ENCODE measurements around the gene KCNRG.
A peak's percentile ranks its signal among the peaks of the same experiment; 100 is the strongest.
"Not testable (repeated sequence)": the region's sequence is repeated elsewhere in the genome, so short reads cannot be mapped to it uniquely, and the experiment has no call there.

KCNRG gene, protein sequence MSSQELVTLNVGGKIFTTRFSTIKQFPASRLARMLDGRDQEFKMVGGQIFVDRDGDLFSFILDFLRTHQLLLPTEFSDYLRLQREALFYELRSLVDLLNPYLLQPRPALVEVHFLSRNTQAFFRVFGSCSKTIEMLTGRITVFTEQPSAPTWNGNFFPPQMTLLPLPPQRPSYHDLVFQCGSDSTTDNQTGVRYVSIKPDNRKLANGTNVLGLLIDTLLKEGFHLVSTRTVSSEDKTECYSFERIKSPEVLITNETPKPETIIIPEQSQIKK

DNA sequence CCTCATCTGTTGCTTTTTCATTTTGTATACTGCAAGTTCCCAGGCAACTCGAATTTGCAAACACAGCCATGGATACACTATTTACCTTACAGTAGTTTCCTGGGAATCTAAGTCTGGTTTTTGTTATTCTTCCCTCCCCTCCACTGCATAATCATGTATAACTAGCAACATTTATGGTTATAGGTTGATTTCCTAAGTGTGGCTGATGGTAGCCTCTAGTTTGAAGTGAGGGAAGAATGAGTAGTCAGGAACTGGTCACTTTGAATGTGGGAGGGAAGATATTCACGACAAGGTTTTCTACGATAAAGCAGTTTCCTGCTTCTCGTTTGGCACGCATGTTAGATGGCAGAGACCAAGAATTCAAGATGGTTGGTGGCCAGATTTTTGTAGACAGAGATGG is at the start of gene KCNRG:
Gene KCNRG, plus strand, starts transcription at position 187 of the 400 bp plus-strand sequence. Its CDS starts 50 bp downstream, at position 237.
- DNase-seq (ENCODE audit: low read depth in 2 of 2), result no peak

- no peak for DNase-seq (ENCODE audit: low read depth in 2 of 2)
These were observed 47.8 kb upstream of the KCNRG start for GRCh38 chr13:49967456-49967855.

DNA sequence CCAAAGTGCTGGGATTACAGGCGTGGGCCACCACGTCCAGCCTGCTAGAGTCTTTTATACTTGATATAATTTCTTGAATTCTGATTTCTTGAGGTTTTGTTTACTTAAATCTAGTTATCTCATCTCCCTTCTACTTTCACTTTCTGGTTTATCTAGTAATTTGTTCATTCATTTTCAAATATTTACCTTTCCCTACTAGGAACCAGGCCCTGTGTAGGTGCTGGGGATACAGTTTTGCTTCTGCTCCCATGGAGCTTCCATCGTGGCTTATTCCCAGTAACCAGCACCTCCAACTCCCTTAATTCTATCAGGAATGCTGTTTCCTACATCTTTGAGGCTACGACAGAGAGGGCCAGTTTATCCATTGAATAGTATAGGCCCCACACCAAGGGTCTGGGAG is 42.5 kb upstream of the KCNRG start:
- no peak for DNase-seq (ENCODE audit: low read depth in 2 of 2)

DNA sequence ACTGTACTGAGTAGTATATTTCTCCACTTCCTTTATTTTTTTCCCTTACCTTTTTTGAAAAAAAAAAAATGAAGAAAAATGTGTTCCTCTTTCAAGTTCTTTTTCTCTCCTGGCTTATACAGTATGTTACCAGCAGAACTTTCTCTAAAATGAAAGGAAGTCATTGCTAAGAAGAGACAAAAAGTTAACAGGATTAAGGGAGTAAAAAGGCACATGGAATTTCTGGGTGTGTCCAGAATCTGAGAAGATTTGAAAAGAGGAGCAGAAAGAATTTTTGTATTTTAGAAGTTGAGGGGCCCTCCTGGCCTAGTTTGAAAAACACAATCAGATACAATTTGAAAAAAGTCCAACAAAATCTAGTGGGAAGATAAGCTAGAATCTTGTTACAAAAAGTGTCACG is 39.4 kb upstream of the KCNRG start:
- no peak for DNase-seq (ENCODE audit: low read depth in 2 of 2)

- peak; percentile 70 to 73 for DNase-seq (ENCODE audit: low read depth in 2 of 2)
These were observed 38.7 kb upstream of the KCNRG start for GRCh38 chr13:49976314-49977258.

DNA sequence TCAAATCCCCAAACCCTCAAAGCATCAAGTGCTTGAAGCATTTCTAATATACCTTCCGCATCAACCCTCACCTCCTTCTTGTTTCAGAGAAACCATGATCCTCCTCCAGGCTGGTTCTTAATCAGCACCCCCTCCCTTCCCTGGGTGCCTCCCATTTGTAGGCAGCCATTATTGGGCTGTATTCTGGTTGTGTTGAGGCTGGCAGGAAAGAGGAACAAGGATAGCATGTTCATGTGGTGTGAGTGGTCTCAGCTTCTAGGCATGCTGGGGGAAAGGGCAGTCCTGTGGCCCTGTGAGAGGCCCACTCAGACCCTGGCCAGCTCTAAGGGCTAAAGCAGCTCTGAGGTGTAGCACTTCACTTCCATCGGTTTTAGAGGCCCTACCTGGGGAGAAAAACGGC is 37.3 kb upstream of the KCNRG start:
- DNase-seq (ENCODE audit: low read depth in 2 of 2), result no peak

- no peak for DNase-seq (ENCODE audit: low read depth in 2 of 2)
These were observed 35.0 kb upstream of the KCNRG start for GRCh38 chr13:49980266-49980665.

- DNase-seq (ENCODE audit: low read depth in 2 of 2), result no peak
These were observed 30.1 kb upstream of the KCNRG start for GRCh38 chr13:49985129-49985528.

GRCh38 chr13:49986471-49986870 is 28.8 kb upstream of the KCNRG start:
- no peak for DNase-seq (ENCODE audit: low read depth in 2 of 2)

DNA sequence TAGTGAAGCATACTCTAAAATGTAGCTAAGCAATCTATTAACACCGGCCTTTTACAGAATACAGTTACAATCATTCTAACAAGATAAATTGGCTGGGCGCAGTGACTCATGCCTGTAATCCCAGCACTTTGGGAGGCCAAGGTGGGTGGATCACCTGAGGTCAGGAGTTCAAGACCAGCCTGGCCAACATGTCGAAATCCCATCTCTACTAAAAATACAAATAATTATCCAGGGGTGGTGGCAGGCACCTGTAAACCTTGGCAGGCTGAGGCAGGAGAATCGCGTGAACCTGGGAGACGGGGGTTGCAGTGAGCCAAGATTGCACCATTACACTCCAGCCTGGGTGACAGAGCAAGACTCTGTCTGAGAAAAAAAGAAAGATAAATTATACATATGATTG is 24.6 kb upstream of the KCNRG start:
- not testable (repeated sequence) for DNase-seq (ENCODE audit: low read depth in 2 of 2)

DNA sequence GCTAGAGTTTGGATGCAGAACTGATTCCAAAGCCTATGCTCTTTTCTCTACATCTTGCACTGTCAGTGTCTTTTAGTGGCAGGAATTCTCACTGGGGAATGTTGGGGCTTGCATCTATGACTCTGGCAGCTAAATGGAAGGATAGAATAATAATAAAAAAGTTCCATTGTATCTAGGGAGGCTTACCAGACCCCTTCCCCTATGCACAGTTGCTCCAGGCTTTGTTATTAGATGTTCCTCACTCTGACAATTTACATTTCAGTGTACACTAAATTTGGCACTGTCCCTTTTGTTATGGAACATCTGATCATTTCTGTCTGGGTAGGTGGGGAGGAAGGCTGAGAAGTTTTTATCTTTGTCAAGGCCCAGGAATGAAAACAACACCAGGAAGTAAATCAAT is 22.1 kb upstream of the KCNRG start:
- DNase-seq (ENCODE audit: low read depth in 2 of 2), result no peak

DNA sequence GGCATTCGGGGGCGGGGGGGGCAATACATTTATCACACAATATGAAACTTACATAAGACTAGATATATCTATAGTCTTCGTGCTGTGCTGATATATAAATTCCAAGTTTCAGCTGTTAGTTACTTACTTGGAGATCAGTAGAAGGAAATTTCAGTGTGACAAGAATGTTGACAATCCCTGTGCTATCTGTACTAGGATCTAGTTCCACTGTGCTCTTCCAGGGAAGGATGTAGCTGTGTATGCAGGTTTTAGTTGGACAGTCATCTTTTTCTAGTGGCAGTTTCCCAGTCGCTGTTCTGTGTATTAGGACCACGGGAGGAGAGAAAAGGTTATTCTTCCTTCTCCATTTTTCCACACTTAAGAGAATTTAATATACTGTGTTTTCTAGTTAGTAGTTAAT is 21.6 kb upstream of the KCNRG start:
- no peak for DNase-seq (ENCODE audit: low read depth in 2 of 2)

DNA sequence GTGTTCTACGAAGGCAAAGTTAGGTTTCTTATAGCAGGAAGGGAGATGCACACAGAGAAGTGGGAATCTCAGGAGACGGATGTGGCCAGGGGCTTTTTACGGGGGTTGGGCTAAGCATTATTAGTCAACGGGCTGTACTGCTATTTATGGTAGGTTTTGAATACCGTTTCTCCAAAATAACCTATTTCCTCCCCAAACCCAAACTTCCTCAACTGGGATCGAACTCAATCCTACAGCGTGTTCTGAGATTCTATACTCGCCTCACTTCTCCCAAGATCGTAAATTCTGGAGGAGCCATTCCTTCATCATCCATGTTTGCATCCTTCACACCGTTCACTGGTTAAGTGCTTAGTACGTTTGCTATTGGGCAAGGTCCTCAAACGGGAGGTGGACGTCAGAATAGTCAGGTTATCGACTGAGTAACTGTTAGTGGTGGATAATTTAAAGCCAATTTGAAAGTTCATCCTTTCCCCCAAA is 19.6 kb upstream of the KCNRG start:
- DNase-seq (ENCODE audit: low read depth in 2 of 2), result no peak

DNA sequence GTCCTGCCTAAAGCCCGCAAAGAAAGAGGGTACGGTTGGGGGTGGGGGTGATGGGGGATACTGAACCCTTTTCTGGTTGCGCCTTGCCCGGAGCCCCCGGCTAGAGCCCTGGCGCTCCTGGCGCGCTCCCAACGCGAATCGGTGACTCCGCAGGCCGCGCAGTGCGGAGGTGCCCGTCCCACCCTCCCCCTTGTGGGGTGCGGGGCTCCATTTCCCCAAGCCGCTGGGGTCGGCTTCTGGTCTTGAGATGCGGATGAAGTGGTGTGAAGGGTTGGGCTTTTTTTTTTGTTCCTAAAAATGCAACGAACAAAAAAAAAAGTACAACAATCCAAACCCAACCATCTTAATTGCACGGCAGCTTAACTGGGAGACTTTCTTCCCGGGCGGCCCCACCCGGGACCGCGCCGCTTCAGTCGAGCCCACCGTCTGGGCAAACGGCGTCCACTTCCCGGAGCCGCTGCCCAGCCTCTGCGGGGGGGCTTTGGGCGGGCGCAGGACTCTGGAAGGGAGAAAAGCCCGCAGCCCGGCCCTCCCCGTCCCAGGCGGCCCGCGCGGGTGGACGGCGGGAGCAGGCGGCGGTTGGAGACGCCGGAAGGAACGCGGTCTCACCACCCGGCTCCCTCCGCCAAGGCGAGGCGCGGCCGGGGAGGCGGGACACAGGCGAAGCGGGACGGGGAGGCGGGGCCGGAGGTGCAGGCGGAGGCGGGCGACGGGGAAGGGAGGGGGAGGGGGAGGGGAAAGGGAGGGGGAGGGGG is 18.9 kb upstream of the KCNRG start:
- DNase-seq (ENCODE audit: low read depth in 2 of 2), result peak; percentile 82 to 88

- peak; percentile 71 to 72 for DNase-seq (ENCODE audit: low read depth in 2 of 2)
These were observed 18.0 kb upstream of the KCNRG start, which contains the start of gene TRIM13 for GRCh38 chr13:49996951-49997895. Gene TRIM13 (plus strand): TSS chr13:49997042. CDS start chr13:50011941, 14,899 bp downstream.

DNA sequence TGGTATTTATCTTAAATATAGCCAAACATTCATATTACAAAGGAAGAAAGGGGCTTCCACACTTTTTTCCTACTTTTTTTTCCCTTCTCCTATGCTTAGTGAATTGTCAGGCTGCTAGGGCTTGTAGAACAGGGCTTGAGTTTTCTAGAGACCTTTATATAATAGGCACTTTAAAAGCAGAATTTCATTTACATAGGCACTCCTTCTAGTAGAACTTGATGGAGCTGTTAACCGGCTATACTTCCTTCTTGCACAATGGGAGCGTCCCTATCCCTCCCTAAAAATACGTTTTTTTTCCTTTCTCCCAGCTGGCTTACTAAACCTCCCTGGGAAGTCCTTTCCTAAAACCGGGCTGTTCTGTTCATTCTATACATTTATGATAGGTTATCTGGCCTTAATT is 17.3 kb upstream of the KCNRG start:
- no peak for DNase-seq (ENCODE audit: low read depth in 2 of 2)

- no peak for DNase-seq (ENCODE audit: low read depth in 2 of 2)
These were observed 16.3 kb upstream of the KCNRG start for GRCh38 chr13:49998714-49999624.

GRCh38 chr13:50001287-50001686 is 14.0 kb upstream of the KCNRG start:
- no peak for DNase-seq (ENCODE audit: low read depth in 2 of 2)

DNA sequence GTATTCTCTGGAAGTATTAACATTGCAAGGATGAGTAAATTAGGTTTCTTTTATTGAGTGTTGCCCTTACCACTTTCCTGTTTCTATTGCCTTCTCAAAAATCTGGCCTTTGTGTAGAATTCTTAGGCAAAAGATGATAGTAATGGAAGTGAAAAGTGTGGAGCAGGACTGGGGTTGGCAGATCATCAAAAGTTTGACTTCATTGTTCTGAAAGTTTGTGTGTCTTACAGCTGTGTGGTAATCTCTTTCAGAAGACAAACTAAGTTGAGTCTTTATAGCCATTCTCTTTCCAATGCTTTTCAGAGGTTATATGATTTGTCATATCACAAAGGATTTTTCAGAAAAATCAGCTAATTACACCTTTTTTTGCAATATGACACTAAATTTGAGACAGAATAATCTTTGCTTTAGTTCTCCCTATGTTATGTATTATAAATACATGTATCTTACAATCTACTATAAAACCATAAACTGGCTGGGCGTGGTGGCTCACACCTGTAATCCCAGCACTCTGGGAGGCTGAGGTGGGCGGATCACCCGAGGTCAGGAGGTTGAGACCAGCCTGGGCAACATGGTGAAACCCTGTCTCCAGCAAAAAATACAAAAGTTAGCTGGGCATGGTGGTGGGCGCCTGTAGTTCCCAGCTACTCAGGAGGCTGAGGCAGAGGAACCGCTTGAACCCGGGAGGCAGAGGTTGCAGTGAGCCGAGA is 8.7 kb upstream of the KCNRG start:
- no peak for DNase-seq (ENCODE audit: low read depth in 2 of 2)
